Choroid plexus epithelial cell (primary cell): ENCODE measurements around the gene DMRTC2.

Source experiments
- DNase-seq: peaks from one replicate; pipeline ENCODE4 v3.0.0-alpha.2; 2010; ENCODE audit warnings: low read depth
- H3K4me3 ChIP-seq: 2 replicates; pipeline ENCODE4 v1.5.1; 2011; ENCODE audit warnings: low read depth, mild to moderate bottlenecking, control low read depth, low read length, moderate library complexity
- TF ChIP-seq, protein P1 (sequence below): conservative IDR thresholded peaks from 2 replicates; pipeline ENCODE4 v1.5.1; 2011; ENCODE audit warnings: low read depth, mild to moderate bottlenecking, control low read depth, inconsistent platforms, low read length, moderate library complexity

DMRTC2 gene

DNA sequence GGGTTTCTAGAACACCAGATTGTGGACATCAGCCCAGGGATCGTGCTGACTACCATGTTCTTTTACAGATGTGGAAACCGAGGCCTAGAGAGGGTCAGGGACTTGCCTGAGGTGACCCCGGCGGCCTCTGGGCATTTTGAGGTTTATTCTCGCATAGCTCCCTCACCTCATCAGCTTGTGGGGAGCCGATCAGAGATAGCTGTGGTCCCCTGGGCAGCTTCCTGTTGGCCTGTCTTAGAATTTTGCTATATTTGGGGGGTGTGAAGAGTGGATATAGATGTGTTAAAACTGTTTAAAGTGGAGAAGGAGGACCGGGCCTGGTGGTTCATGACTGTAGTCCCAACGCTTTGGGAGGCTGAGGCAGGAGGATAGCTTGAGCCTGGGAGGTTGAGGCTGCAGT is 45.1 kb downstream of the DMRTC2 start:
- no peak for DNase-seq
- no peak overlapping the region for H3K4me3 ChIP-seq
- TF ChIP-seq, protein P1, sequence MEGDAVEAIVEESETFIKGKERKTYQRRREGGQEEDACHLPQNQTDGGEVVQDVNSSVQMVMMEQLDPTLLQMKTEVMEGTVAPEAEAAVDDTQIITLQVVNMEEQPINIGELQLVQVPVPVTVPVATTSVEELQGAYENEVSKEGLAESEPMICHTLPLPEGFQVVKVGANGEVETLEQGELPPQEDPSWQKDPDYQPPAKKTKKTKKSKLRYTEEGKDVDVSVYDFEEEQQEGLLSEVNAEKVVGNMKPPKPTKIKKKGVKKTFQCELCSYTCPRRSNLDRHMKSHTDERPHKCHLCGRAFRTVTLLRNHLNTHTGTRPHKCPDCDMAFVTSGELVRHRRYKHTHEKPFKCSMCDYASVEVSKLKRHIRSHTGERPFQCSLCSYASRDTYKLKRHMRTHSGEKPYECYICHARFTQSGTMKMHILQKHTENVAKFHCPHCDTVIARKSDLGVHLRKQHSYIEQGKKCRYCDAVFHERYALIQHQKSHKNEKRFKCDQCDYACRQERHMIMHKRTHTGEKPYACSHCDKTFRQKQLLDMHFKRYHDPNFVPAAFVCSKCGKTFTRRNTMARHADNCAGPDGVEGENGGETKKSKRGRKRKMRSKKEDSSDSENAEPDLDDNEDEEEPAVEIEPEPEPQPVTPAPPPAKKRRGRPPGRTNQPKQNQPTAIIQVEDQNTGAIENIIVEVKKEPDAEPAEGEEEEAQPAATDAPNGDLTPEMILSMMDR = no peak

- H3K4me3 ChIP-seq = no peak overlapping the region
- TF ChIP-seq, protein P1 = no peak
- DNase-seq = no peak
Observed at GRCh38 chr19:41890936-41891335, 46.1 kb downstream of the DMRTC2 start.

- TF ChIP-seq, protein P1 = no peak
- no peak overlapping the region for H3K4me3 ChIP-seq
- no peak for DNase-seq
Observed at GRCh38 chr19:41892173-41892902, 47.5 kb downstream of the DMRTC2 start.

DNA sequence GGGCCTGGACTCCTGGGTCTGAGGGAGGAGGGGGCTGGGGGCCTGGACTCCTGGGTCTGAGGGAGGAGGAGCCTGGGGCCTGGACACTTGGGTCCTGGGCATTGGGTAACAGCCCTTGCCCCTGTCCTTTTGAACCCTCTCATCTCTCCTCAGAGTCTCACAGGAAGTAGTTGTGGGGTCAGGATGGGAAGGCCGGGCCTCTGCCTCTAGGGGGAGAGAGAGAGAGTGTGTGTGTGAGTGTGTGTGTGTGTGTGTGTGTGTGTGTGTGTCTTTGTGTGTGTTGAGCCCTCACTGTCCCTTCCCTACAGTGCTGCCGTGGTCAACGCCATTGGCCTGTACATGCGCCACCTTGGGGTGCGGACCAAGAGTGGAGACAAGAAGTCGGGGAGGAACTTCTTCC is 49.1 kb downstream of the DMRTC2 start:
- no peak overlapping the region for H3K4me3 ChIP-seq
- TF ChIP-seq, protein P1 = peak; percentile 39
- DNase-seq = peak; percentile 46

- no peak for DNase-seq
- TF ChIP-seq, protein P1 = no peak
- H3K4me3 ChIP-seq = no peak overlapping the region
Observed at GRCh38 chr19:41894350-41894749, 49.5 kb downstream of the DMRTC2 start.

DNA sequence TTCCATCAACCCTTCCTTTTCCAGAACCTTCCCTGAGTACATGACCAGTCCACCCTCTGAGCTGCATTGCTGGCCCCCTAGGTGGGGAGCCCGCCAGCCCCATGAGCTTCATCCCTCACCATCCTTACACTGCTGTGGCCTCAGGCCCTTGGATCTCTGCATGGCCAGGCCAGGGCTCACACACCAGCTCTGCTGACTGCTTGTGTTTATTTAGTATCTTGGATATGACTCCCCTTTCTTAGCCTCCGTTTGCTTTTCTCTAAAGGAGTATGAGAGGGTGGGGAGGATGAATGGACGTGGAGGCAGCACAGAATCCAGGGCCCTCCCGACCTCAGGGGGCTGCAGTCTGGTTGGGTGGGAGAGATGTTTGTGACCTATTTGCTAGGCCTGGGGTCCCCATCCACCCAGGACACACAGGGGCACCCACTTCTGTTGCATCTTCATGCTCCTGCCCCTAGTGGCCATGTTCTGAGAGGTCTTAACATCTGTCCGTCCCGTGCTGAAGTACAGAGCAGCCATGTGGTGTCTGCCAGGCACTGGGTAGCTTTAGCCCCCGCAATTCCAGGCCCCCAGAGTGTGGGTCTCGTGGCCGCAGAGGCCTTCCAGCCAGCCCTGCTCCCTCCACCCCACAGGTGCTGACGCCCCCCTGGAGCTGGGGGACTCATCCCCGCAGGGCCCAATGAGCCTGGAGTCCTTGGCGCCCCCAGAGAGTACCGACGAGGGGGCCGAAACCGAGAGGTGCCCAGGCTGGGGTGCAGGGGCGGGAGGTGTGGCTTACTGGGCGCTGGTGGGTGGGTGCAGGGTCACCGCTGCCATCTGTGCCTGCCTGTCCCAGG is 51.1 kb downstream of the DMRTC2 start:
- TF ChIP-seq, protein P1 = peak; percentile 51
- DNase-seq = peak; percentile 33
- no peak overlapping the region for H3K4me3 ChIP-seq

DNA sequence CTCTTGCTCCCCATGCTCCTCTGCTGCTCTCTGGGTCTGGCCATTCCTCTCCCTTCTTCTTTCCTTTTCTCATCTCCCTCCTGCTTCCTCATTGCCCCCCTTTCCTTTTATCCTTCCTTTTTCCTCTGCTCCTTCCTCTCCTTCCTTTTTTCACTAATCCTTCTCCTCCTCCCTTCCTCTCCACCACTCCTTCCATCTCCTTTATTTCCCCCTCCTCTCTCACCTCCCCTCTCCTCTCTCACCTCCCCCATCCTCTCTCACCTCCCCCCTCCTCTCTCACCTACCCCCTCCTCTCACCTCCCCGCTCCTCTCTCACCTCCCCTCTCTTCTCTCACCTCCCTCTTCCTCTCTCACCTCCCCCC is 51.7 kb downstream of the DMRTC2 start:
- TF ChIP-seq, protein P1 = no peak
- H3K4me3 ChIP-seq = no peak overlapping the region
- no peak for DNase-seq
